Right ventricle myocardium inferior (tissue), 1 donor: ENCODE measurements around the gene TMC3. TPM values are rescaled to one million over a fixed set of nuclear protein-coding genes. Genes with fewer than 3 reads are reported as not detected.
"Not testable (repeated sequence)": the region's sequence is repeated elsewhere in the genome, so short reads cannot be mapped to it uniquely, and the experiment has no call there.

ENCODE experiments used
- ATAC-seq: fragments of 200-7000 bp; cut with Tn5 transposase; one replicate; pipeline ENCODE4 v1.9.1; 2020; ENCODE audit warnings: mild to moderate bottlenecking, moderate library complexity
- DNase-seq: peaks from one replicate; pipeline ENCODE4 v3.0.0; 2021; ENCODE audit errors: missing footprints
- intact Hi-C: fragments of 100-400 bp; cut with DNase I; formaldehyde crosslinking; loops from one replicate; pipeline ENCODE4 v1.11.0; 2022
- long read RNA-seq: library from polyadenylated mRNA; unstranded; transcript quantifications from one replicate; pipeline ENCODE4 v2.0.0, GENCODE V29; 2021
- total RNA-seq: library from RNA; stranded (reverse); fragmentation: NEBNext Ultra II Directional; extraction: Animal tissue kit (Norgen Biotek cat#: 25700); gene quantifications from one replicate; pipeline ENCODE4 v1.2.1, GENCODE V29; 2021
- donor health status: DM: no; HTN: yes; CAD: no; lungs with severe emphysema.

The TMC3 gene
- not detected for total RNA-seq
- long read RNA-seq: 0 reads

DNA sequence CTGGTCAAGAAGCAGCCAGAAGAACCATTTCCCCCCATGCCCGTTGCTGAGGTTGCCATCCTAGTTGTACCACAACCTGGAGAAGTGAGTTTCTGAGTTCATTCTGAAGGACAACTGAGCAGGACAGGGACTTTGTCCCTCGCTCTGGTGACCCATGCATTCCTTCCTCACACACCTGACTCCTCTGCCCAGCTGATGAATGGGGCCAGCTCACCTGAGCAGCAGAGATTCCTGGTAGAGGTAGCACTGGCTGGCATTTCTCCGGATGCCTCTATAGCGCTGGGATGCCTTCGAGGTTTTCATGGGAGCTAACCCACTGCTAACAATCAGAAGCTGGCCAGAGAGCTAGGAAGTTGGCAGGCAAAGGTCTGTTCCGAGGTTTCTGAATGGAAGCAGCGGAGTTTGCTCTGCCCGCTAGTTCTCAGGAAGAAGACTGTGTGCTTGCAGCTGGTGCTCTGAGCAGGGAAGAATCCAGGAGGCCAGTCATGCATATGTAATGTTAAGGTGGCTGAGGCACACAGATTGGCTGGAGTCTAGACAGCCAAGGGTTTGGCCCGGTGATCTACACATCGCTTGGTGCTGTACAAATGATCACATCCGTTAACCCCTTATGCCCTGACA lies at the start of gene TMC3:
TSS of gene TMC3 (minus strand) at position 439 of the 621 bp plus-strand sequence. CDS start at position 303, 136 bp downstream.
- intact Hi-C loops: no loop called here
- no peak for ATAC-seq
- no peak for DNase-seq

DNA sequence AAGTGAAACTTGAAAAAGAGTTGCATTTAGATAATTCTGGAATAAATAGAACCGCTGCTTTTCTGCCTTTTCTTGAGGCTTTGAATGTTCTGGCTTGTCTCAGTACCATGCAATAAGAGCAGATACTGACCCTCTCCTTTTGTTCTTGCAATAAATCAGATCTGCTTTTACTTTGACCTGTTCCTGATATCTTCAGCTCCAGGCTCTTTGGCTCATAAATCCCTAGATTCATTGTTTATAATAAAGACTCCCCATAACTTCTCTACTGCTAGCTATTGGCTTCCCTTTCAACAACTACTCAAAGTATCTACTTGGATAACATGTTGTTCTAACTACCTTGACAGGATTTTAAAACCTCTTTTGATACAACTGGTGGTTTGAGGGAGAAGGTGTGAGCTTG lies 47.4 kb upstream of the TMC3 start:
- no peak for ATAC-seq
- intact Hi-C loops: no loop called here
- no peak for DNase-seq

DNA sequence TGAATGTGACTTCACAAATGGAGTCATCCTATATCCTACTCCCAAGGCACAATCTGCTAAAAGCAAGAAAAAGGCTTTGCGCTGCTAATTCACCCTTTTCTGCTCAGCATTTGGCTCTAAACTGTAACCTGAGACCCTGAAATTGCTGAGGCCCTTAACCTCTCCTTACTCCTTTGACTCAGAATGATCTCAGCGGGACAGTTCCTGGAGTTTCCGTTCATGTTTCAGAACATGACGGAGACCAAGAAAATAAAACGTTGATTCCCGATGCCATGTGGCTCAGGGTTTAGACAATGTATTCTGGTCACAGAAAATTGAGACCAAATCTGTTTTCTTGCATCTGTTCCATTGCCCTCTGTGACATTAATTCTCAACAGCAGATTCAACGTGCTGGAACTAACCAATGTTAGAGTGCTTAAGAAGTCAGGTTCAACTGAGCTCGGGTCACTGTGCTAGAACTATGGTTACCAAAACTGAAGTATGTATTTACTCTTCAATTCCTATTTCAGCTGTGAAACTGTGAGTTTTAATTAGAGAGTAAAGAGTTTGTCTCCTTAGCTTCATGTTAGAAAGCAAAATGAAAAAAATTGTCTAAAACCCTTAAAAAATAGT lies 45.4 kb upstream of the TMC3 start:
- no peak for DNase-seq
- intact Hi-C loops: no loop called here
- ATAC-seq: no peak

DNA sequence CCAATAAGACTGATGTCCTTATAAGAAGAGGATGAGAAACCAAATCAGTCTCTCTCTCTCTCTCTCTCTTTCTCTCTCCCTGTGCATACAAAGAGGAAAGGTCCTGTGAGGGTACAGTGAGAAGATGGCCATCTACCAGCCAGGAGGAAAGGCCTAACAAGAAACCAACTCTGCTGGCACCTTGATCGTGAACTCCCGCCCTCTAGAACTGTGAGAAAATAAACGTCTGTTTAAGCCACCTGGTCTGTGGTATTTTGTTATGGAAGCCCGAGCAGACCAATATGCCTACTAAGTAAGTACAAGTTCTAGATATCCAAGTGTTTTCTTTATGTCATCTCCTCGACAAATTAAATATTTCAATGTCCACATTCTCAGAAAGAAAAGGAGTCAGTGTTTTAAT lies 44.9 kb upstream of the TMC3 start:
- ATAC-seq: no peak
- intact Hi-C loops: no loop called here
- DNase-seq: no peak

DNA sequence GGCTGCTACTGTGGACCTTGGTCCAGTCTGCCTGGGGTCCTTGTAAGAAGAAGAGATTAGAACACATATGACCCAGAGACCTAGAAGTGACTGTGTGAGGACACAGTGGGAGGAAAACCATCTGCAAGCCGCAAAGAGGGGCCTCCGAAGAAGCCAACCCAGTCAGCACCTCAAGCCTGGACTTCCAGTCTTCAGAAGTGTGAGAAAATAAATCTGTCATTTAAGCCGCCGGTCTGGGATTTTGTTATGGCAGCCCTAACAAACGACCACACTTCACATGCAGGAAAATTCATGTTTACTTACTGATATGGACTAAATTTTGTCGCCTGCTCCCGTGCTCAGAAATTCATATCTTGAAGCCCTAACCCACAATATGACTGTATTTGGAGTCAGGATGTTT lies 44.4 kb upstream of the TMC3 start:
- no peak for ATAC-seq

DNA sequence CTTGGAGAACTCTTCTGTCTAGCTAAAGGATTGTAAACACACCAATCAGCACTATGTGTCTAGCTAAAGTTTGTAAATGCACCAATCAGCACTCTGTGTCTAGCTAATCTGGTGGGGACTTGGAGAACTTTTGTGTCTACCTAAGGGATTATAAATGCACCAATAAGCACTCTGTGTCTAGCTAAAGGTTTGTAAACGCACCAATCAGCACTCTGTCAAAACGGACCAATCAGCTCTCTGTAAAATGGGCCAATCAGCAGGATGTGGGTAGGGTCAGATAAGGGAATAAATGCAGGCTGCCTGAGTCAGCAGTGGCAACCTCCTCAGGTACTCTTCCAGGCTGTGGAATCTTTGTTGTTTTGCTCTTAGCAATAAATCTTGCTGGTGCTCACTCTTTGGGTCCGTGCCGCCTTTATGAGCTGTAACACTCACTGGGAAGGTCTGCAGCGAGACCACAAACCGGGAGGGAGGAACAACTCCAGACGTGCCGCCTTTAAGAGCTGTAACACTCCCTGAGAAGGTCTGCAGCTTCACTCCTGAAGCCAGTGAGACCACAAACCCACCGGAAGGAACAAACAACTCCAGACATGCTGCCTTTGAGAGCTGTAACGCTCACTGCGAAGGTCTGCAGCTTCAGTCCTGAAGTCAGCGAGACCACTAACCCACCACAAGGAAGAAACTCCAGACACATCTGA lies 40.4 kb upstream of the TMC3 start:
- intact Hi-C loops: loop anchor here (5.0 kb wide), 2 partner anchors 68 to 633 kb away; partner anchors contain the start of gene MEX3B
- not testable (repeated sequence) for DNase-seq, ATAC-seq

More for the DNA sequence above, 44.4 kb upstream of the TMC3 start:
- intact Hi-C loops: no loop called here
- no peak for DNase-seq

DNA sequence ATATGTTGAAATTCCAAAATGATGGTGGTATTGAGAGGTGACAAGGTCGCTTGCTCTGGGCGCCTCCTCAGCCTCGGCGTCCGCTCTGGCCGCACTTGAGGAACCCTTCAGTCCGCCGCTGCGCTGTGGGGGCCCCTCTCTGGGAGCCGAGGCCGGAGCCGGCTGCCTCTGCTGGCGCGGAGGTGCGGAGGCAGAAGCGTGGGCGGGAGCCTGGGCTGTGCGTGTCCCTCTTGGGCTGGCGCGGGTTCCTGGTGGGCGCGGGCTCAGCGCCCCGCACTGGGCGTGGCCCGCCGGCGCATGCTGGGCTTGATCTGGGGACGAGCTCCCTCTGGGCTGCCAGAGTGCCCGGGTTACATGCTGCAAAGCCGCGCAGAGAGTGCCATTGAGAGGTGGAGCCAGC lies 39.8 kb upstream of the TMC3 start:
- DNase-seq: no peak
- no peak for ATAC-seq
- intact Hi-C loops: loop anchor here (5.0 kb wide), 2 partner anchors 68 to 633 kb away; partner anchors contain the start of gene MEX3B

DNA sequence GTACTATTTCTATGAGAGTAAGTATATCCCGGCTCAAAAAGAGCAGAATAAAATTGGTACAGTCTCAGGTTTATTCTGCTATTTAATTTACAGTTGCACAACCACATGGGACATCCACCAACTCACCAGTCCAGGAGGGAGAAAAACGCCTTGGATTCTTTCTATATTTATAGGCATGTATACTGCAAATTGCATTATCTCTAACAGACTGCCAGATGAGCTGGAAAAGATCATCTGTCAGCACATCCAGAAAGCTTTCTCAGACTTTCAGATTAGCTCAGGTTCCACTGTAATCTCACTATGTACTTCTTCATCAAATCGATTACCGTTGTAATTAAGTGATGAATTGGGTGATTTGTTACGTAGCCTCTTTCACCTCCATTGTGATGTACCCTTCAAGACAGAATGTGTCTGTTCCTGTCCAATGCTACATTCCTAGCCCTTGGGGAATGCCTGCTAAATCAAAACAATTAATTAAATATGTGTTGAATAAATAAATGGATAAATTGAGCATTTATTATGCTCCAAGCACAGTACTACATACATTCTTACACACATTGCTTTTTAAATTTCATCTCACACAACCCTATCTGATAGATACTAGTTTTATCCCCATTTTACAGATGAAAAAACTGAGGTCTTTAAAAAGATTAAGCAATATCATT lies 38.1 kb upstream of the TMC3 start:
- DNase-seq (no peak), ATAC-seq (no peak)
- intact Hi-C loops: loop anchor here (2.0 to 5.0 kb wide), 3 partner anchors 70 to 787 kb away; partner anchors contain the start of gene MEX3B

DNA sequence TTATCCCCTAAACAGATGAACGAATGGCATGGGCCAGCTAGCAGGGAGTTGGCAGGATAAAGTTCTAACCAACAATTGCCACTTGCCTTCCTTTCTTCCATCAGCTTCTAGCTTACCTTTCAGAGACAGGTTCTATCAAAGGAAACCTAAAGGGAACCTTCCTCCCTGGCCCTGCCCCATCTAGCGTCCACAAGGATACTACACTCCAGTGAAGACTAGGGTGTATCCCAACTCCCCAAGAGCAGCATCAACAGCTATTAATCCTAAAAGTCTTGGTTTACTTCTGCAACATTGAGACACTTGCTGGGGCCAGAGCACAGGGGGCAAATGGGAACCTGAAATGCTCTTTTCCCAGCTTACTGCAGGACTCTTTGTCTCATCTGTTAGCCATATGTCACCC lies 37.0 kb upstream of the TMC3 start:
- ATAC-seq (no peak), DNase-seq (no peak)
- intact Hi-C loops: loop anchor here (2.0 to 5.0 kb wide), 3 partner anchors 71 to 788 kb away; partner anchors contain the start of gene MEX3B

DNA sequence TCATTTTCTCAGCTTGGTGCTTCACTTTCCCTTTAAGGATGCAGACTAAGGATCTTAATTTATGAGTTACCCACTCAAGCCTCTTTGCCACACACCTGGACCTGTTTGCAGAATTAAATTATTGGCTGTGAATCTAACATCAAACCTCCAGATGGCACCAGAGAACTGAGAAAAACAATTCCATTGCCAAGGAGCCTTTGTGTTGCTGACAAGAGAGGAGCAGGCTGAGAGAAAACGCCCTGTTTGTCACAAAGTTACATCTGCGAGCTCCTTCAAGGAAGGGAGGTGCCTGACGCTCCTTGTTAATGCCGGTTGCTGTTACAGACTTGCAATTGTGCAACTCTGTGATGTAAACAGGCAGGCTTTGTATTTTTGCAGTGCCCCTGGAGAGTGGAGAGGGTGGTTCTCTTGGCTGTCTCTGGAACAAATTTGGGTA lies 36.3 kb upstream of the TMC3 start:
- DNase-seq (peak; percentile 65), ATAC-seq (peak; percentile 89)
- intact Hi-C loops: loop anchor here (2.0 to 5.0 kb wide), 3 partner anchors 72 to 788 kb away; partner anchors contain the start of gene MEX3B

DNA sequence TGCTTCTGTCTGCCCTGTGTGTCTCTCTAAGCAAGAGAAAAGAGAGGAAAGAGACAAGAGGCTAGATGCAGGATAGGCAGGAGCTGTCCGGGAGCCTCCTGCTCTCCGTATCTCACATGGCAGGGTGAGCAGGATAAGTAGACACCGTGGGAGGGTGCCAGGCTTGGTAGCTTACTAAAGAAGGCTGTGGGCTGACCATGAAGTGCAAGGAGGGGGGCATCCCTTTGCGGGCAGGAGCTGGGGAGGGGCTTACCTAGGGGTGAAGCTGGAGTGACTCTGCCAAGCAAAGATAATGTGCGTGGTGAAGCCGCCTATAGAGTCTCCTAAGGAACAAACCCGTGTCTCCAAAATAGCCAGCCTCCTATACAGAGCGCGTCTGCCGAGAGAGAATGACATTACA lies 33.7 kb upstream of the TMC3 start:
- ATAC-seq (peak; percentile 53), DNase-seq (peak; percentile 65)
- intact Hi-C loops: no loop called here

DNA sequence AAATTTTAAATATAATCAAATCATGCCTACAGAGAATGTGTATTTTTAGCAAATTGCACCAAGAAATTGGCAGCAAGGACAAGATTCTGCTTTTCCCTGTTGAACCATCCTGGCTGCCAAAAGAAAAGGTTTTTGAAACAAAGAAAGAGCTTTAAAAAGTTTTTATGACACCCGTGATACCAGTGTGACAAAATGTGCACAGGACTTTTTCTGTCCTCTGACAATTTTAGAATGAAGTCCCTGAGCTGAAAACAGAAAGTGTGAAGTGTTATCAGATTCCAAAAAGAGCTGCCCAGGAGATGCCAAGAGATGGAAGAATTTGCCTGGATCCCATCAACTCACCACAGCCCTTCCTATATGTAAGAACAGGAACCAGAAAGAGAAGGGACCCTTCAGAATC lies 33.2 kb upstream of the TMC3 start:
- no peak for DNase-seq
- intact Hi-C loops: no loop called here
- no peak for ATAC-seq

DNA sequence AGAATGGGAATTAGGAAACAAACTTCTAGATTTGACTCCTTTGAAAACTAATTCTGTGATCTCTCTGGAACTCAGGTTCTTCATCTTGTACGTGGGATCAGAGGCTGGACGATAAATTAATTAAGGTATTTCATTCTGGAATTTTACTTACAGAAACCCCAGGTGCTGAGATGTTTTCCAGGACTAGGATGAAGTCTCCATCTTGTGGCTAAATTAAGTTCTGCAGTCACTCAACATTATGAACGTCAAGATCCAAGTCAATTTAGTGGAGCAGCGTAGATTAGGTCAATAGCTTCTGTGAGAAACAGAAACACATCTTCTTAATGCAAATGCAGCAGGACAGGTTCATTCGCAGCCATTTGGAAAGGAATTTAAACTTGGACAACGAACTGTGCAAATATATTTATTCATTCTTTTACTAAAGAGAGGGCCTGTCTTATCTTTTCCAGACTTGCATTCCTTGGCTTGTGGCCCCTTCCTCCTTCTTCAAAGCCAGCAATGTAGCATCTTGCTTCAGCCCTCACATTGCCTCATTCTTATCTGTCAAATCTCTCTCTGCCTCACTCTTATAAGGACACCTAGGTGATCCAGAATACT lies 26.7 kb upstream of the TMC3 start:
- DNase-seq: no peak
- no peak for ATAC-seq
- intact Hi-C loops: loop anchor here (1.0 kb wide), 1 partner anchor 125 kb away; no protein-coding TSS in a partner anchor

DNA sequence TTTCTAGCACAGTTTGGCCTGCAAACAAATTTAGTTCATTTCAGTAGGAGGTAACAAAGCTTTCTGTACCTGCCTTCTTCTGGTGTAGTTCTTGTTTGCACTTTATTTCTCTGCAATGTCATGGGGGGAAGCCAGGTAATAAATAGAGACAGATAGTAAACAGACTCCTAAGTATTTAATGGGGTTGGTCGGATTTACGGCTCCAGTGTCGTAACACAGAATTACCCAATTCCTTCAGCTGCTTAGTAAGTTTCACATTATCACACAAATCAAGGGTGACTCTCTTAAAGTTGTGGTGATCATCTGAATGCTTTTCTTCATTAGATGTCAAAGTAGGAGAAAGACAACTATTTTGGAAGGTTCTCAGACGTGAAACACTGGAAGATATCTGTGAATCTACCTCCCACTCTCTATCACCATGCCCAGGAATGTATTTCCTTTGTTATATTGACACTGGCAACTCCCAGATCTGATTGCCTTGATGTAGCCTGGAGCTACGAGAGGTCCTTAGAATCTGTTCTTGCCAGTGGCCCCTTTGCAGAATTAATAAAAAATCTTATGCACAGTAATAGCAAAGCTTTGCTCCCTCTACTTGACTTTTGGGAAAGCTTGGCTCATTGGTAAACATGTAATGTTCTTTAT lies 25.0 kb upstream of the TMC3 start:
- ATAC-seq: no peak
- intact Hi-C loops: loop anchor here (5.0 kb wide), 1 partner anchor 52 kb away; no protein-coding TSS in a partner anchor
- no peak for DNase-seq

DNA sequence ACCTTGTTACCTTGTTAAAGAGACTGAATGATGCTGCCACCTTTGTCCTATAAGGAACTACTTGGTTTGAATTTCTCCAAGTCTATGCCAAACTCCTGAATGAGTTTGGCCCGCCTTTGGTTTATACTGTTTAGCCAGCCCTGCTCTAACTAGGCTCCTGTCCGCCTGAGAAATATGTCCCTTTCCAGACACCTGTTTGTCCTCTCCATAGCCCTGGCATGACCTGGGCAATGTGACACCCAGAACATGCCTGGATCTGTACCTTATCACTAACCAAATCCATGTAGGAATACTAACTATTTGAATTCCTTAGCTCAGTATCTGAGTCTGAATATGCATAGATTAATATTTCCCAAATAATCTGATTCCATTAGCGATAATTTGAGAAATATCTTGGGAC lies 24.4 kb upstream of the TMC3 start:
- DNase-seq (no peak), ATAC-seq (no peak)
- intact Hi-C loops: loop anchor here (5.0 kb wide), 1 partner anchor 51 kb away; no protein-coding TSS in a partner anchor

DNA sequence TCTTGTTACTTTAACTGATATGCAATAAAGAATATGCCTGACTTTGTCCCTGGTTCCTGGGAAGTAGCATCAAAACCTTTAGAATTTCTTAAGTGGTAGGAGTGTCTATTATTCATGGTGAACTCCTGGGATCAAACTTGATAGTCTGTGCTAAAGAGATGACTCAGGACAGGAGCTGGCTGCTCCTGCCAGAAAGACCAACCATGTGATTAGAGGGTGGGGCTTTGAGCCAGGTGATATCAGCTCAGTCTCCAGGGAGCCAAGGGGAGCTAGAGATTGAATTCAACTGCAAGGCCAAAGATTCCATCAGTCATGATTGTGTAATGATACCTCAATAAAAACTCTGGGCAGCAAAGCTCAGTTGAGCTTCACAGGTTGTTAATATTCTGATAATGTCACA lies 20.6 kb upstream of the TMC3 start:
- DNase-seq: no peak
- ATAC-seq: no peak
- intact Hi-C loops: loop anchor here (5.0 kb wide), 1 partner anchor 47 kb away; no protein-coding TSS in a partner anchor

DNA sequence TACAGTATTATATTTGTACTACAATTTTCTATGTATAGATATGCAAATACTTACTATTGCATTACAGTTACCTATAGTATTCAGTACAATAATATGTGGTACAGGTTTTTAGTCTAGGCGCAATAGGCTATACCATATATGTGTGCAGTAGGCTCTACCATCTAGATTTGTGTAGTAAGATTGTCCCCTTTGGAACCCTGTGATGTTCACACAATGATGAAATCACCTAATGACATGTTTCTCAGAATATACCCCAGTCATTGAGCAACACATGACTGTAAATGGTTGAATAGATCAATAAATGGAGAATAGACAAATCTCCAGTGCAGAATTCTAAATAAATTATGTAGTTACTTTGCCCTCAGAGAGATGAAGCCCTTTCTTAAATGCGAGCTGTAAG lies 17.6 kb upstream of the TMC3 start:
- ATAC-seq (no peak), DNase-seq (no peak)
- intact Hi-C loops: no loop called here

DNA sequence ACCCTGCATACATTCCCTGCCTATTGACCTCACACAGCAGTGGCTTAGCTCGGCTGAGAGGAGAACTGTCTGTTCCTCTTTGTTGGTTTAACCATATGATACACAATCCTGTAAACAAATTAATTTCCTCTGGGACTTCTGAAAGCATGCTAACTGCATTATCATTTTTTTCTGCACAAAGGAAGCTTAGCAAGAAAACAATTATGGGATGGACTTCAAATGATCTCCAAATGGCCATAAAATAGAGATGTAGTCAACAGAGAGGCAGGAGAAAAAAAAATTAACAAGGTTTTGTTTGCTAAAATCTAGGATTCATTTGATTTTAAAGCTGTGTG lies 14.4 kb upstream of the TMC3 start:
- intact Hi-C loops: no loop called here
- no peak for ATAC-seq

More for the DNA sequence above, 14.4 kb upstream of the TMC3 start:
- DNase-seq: no peak
